PC-9 (cell line): ENCODE measurements around the gene GP1BB. TPM values are rescaled to one million over a fixed set of nuclear protein-coding genes. Genes with fewer than 3 reads are reported as not detected.

Experiments
- BruUV-seq: library from RNA; stranded (reverse); fragments of 400-500 nt; replicated peaks from 2 replicates; lab custom pipeline; 2021; lab: Mats Ljungman, UMichigan
- CTCF ChIA-PET: fragments of 300-600 bp; sonication (Branson Sonifier 250); formaldehyde crosslinking; loops from one replicate; lab custom pipeline; 2022; ENCODE audit warnings: antibody characterized with exemption; lab: Charles Lee
- POLR2A ChIA-PET: fragments of 300-600 bp; sonication (Branson Sonifier 250); formaldehyde crosslinking; loops from one replicate; lab custom pipeline; 2022; ENCODE audit warnings: antibody characterized with exemption; ENCODE audit not compliant: unreplicated experiment; lab: Charles Lee
- DNase-seq, 2 experiments: peaks; one replicate each; pipeline versions ENCODE4 v3.0.0 to v3.0.0-alpha.2; 2015 to 2022; ENCODE audit warnings: mixed read lengths in 1 of 2
- H2AFZ ChIP-seq: fragments of 200-600 bp; sonication (generic); 2 replicates; pipeline ENCODE4 v1.8.1; 2017; ENCODE audit warnings: antibody characterized with exemption
- H3F3A ChIP-seq: fragments of 200-600 bp; sonication (generic); 2 replicates; pipeline ENCODE4 v1.8.1; 2017; ENCODE audit warnings: antibody characterized with exemption, mild to moderate bottlenecking, low read depth; ENCODE audit not compliant: insufficient read depth
- H3K27ac ChIP-seq: fragments of 200-600 bp; sonication (generic); 2 replicates; pipeline ENCODE4 v1.6.1; 2016; ENCODE audit warnings: mixed run types
- H3K27me3 ChIP-seq: fragments of 200-600 bp; sonication (generic); 2 replicates; pipeline ENCODE4 v1.6.1; 2016; ENCODE audit warnings: low read depth, mixed run types; ENCODE audit not compliant: insufficient read depth
- H3K36me3 ChIP-seq: fragments of 200-600 bp; sonication (generic); 2 replicates; pipeline ENCODE4 v1.6.1; 2016; ENCODE audit warnings: low read depth, mixed run types
- H3K4me1 ChIP-seq: fragments of 200-600 bp; sonication (generic); replicated peaks from 2 replicates; pipeline ENCODE4 v1.6.1; 2016; ENCODE audit warnings: mixed run types; ENCODE audit not compliant: insufficient read depth
- H3K4me2 ChIP-seq: fragments of 200-600 bp; sonication (generic); 2 replicates; pipeline ENCODE4 v1.6.1; 2017; ENCODE audit warnings: mixed run types
- H3K4me3 ChIP-seq: fragments of 200-600 bp; sonication (generic); 2 replicates; pipeline ENCODE4 v1.6.1; 2016; ENCODE audit warnings: mixed run types
- H3K79me2 ChIP-seq: fragments of 200-600 bp; sonication (generic); 2 replicates; pipeline ENCODE4 v1.6.1; 2017; ENCODE audit warnings: low read depth, mixed run types
- H3K9me2 ChIP-seq: fragments of 200-600 bp; sonication (generic); 2 replicates; pipeline ENCODE4 v1.8.1; 2017; ENCODE audit warnings: mild to moderate bottlenecking; ENCODE audit not compliant: insufficient read depth
- H3K9me3 ChIP-seq: fragments of 200-600 bp; sonication (generic); 2 replicates; pipeline ENCODE4 v1.8.1; 2016; ENCODE audit warnings: low read depth; ENCODE audit not compliant: insufficient read depth
- H4K20me1 ChIP-seq: fragments of 200-600 bp; sonication (generic); 2 replicates; pipeline ENCODE4 v1.8.1; 2017; ENCODE audit not compliant: insufficient read depth
- CTCF ChIP-seq: fragments of 200-600 bp; sonication (generic); conservative IDR thresholded peaks from 2 replicates; pipeline ENCODE4 v1.6.1; 2017; ENCODE audit warnings: mixed run types, antibody characterized with exemption, mild to moderate bottlenecking, moderate library complexity
- EZH2 ChIP-seq: fragments of 200-600 bp; sonication (generic); IDR thresholded peaks from 2 replicates; pipeline ENCODE4 v1.8.0; 2017; ENCODE audit warnings: antibody characterized with exemption, low read depth
- intact Hi-C: fragments of 100-400 bp; cut with micrococcal nuclease; formaldehyde crosslinking; loops from one replicate; pipeline ENCODE4 v1.10.0; 2022; ENCODE audit not compliant: unreplicated experiment
- total RNA-seq: library from RNA; stranded (reverse); gene quantifications from 2 replicates; pipeline ENCODE4 v1.2.3, GENCODE V29; 2021

GP1BB gene
- total RNA-seq, 1 experiment from 2014 or later: 0.35 TPM

GRCh38 chr22:19747551-19747950, 24.2 kb downstream of the GP1BB start:
- Histone ChIP-seq H2AFZ (no peak overlapping the region), H3K27ac (no peak overlapping the region), H4K20me1 (no peaks in the 10 kb centered on the region), H3K4me3 (no peak overlapping the region), H3F3A (no peaks in the 10 kb centered on the region; the same call in 1 of the 2 replicates), H3K27me3 (no peaks in the 10 kb centered on the region), H3K9me3 (no peaks in the 10 kb centered on the region), H3K36me3 (no peaks in the 10 kb centered on the region), H3K79me2 (no peaks in the 10 kb centered on the region), H3K4me2 (no peak overlapping the region), H3K4me1 (peaks cover 10% of the 10 kb centered on the region), H3K9me2 (no peaks in the 10 kb centered on the region)
- BruUV-seq: no TSS peak
- TF ChIP-seq EZH2: no peak
- TF ChIP-seq CTCF: no peak
- intact Hi-C loops: no loop called here
- no peak for DNase-seq
- ChIA-PET POLR2A (no interaction called here), CTCF (no interaction called here)

DNA sequence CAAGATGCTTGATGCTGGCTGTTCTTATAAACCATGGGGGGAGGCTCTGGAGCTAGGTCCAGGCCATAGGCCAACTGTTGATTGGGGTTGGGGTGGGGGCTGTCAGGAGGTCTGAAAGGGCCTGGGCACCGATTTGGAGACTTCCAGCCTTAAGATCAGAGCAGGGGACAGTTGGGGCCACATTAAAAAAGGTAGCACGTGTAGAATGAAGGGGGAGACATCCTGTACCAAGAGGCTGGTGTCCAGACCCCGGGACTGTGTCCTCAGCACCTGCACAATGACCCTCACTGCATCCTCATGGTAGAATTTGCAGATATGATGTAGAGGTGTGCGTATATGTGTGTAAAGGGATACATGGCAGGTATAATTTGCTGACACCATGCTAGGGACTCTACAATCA, 24.8 kb downstream of the GP1BB start:
- H3K27me3 ChIP-seq: no peaks in the 10 kb centered on the region
- BruUV-seq: no TSS peak
- DNase-seq: no peak
- H3F3A ChIP-seq: no peaks in the 10 kb centered on the region; the same call in 1 of the 2 replicates
- no peaks in the 10 kb centered on the region for H3K36me3 ChIP-seq
- no peak overlapping the region for H2AFZ ChIP-seq
- CTCF ChIA-PET: no interaction called here
- no peak overlapping the region for H3K4me2 ChIP-seq
- H3K79me2 ChIP-seq: no peaks in the 10 kb centered on the region
- TF ChIP-seq CTCF: no peak
- TF ChIP-seq EZH2: no peak
- no peaks in the 10 kb centered on the region for H3K9me2 ChIP-seq
- H3K4me1 ChIP-seq: peaks cover 10% of the 10 kb centered on the region
- POLR2A ChIA-PET: no interaction called here
- no peaks in the 10 kb centered on the region for H3K9me3 ChIP-seq
- H4K20me1 ChIP-seq: no peaks in the 10 kb centered on the region
- intact Hi-C loops: no loop called here
- H3K4me3 ChIP-seq: no peak overlapping the region
- no peak overlapping the region for H3K27ac ChIP-seq

GRCh38 chr22:19748991-19749664, 25.8 kb downstream of the GP1BB start:
- no peak for TF ChIP-seq EZH2
- no peak for TF ChIP-seq CTCF
- Histone ChIP-seq H3K4me1 (peaks cover 10% of the 10 kb centered on the region), H3K4me3 (no peak overlapping the region), H3K4me2 (no peak overlapping the region), H3K9me3 (no peaks in the 10 kb centered on the region), H3K27ac (no peak overlapping the region), H3K9me2 (no peaks in the 10 kb centered on the region), H3K27me3 (no peaks in the 10 kb centered on the region), H2AFZ (no peak overlapping the region), H3K79me2 (no peaks in the 10 kb centered on the region), H3F3A (no peaks in the 10 kb centered on the region; the same call in 1 of the 2 replicates), H4K20me1 (no peaks in the 10 kb centered on the region), H3K36me3 (no peaks in the 10 kb centered on the region)
- intact Hi-C loops: no loop called here
- POLR2A ChIA-PET: no interaction called here
- no TSS peak for BruUV-seq
- CTCF ChIA-PET: no interaction called here
- no peak for DNase-seq
